GM10248 (cell line): Measurements from ENCODE around the gene ROR2.

Experiments used
- CTCF ChIA-PET: fragments of 300-600 bp; sonication (Branson Sonifier 250); formaldehyde crosslinking; extraction: SDS; loops from one replicate; lab custom pipeline; 2021; ENCODE audit warnings: antibody characterized with exemption; lab: Yijun Ruan, JAX
- POLR2A ChIA-PET: fragments of 350-650 bp; sonication (Branson Sonifier 250); formaldehyde crosslinking; extraction: SDS; loops from one replicate; lab custom pipeline; 2020; ENCODE audit warnings: antibody characterized with exemption; lab: Yijun Ruan, JAX
- DNase-seq: peaks from one replicate; pipeline ENCODE4 v3.0.0; 2012; ENCODE audit errors: extremely low spot score
- CTCF ChIP-seq: IDR thresholded peaks from 2 replicates; pipeline ENCODE4 v1.5.1; 2012; ENCODE audit warnings: mild to moderate bottlenecking, low read depth; ENCODE audit errors: extremely low read depth, missing control alignments, control extremely low read depth

ROR2 gene

GRCh38 chr9:91583161-91583875 is 366.7 kb downstream of the ROR2 start:
- TF ChIP-seq CTCF = no peak
- DNase-seq = no peak
- POLR2A ChIA-PET = no interaction called here
- CTCF ChIA-PET = no interaction called here

GRCh38 chr9:91582181-91582580 is 367.8 kb downstream of the ROR2 start:
- DNase-seq = no peak
- ChIA-PET POLR2A (no interaction called here), CTCF (no interaction called here)

GRCh38 chr9:91580136-91580535 is 369.9 kb downstream of the ROR2 start:
- ChIA-PET POLR2A (no interaction called here), CTCF (interaction anchor here (1.6 kb wide), 1 partner anchor 15 kb away, joined by 5 read pairs; no protein-coding TSS in a partner anchor)
- no peak for TF ChIP-seq CTCF
- DNase-seq = no peak

More at GRCh38 chr9:91582181-91582580, 367.8 kb downstream of the ROR2 start:
- no peak for TF ChIP-seq CTCF

GRCh38 chr9:91578911-91579310 is 371.1 kb downstream of the ROR2 start:
- no peak for DNase-seq
- ChIA-PET CTCF (no interaction called here), POLR2A (no interaction called here)
- no peak for TF ChIP-seq CTCF

GRCh38 chr9:91577633-91578061 is 372.4 kb downstream of the ROR2 start:
- ChIA-PET POLR2A (no interaction called here), CTCF (no interaction called here)
- TF ChIP-seq CTCF = no peak
- no peak for DNase-seq

GRCh38 chr9:91572811-91573210 is 377.2 kb downstream of the ROR2 start:
- no peak for TF ChIP-seq CTCF
- no peak for DNase-seq
- CTCF ChIA-PET = interaction anchor here (1.4 kb wide), 1 partner anchor 10 kb away, joined by 5 read pairs; no protein-coding TSS in a partner anchor
- POLR2A ChIA-PET = no interaction called here

GRCh38 chr9:91572044-91572443 is 378.0 kb downstream of the ROR2 start:
- POLR2A ChIA-PET = no interaction called here
- TF ChIP-seq CTCF = no peak
- CTCF ChIA-PET = interaction anchor here (1.4 kb wide), 1 partner anchor 10 kb away, joined by 5 read pairs; no protein-coding TSS in a partner anchor
- no peak for DNase-seq
